Measurements from ENCODE around the gene MBP.

The MBP gene

GRCh38 chr18:77052983-77053309 lies 79.6 kb downstream of the MBP start:
- TF ChIP-seq ZFX (IDR thresholded peaks at IDR 0.05) (no peak), CTCF (conservative IDR thresholded peaks at IDR 0.05) (no peak)
- H3K27ac ChIP-seq = no peak overlapping the region

GRCh38 chr18:77052297-77052982 lies 80.1 kb downstream of the MBP start:
- TF ChIP-seq ZFX (IDR thresholded peaks at IDR 0.05) = no peak
- TF ChIP-seq CTCF (conservative IDR thresholded peaks at IDR 0.05) = no peak
- H3K27ac ChIP-seq = no peak overlapping the region

- no peak overlapping the region for H3K27ac ChIP-seq
- TF ChIP-seq ZFX (IDR thresholded peaks at IDR 0.05) (no peak), CTCF (conservative IDR thresholded peaks at IDR 0.05) (no peak)
Observed at GRCh38 chr18:77051581-77052296, 80.8 kb downstream of the MBP start.

- H3K27ac ChIP-seq = no peak overlapping the region
- no peak for TF ChIP-seq ZFX (IDR thresholded peaks at IDR 0.05)
- no peak for TF ChIP-seq CTCF (conservative IDR thresholded peaks at IDR 0.05)
Observed at GRCh38 chr18:77049938-77050337, 82.6 kb downstream of the MBP start.

GRCh38 chr18:77047803-77048419 lies 84.7 kb downstream of the MBP start:
- no peak for TF ChIP-seq ZFX (IDR thresholded peaks at IDR 0.05)
- no peak for TF ChIP-seq CTCF (conservative IDR thresholded peaks at IDR 0.05)
- H3K27ac ChIP-seq = no peak overlapping the region

GRCh38 chr18:77046994-77047393 lies 85.6 kb downstream of the MBP start:
- no peak for TF ChIP-seq ZFX (IDR thresholded peaks at IDR 0.05)
- TF ChIP-seq CTCF (conservative IDR thresholded peaks at IDR 0.05) = no peak
- H3K27ac ChIP-seq = no peak overlapping the region

GRCh38 chr18:77046409-77046808 lies 86.2 kb downstream of the MBP start:
- TF ChIP-seq ZFX (IDR thresholded peaks at IDR 0.05) = no peak
- no peak for TF ChIP-seq CTCF (conservative IDR thresholded peaks at IDR 0.05)
- H3K27ac ChIP-seq = no peak overlapping the region

Data from C4-2B (cell line).